ENCODE measurements around the gene EXOC4.
"Not testable (repeated sequence)": the region's sequence is repeated elsewhere in the genome, so short reads cannot be mapped to it uniquely, and the experiment has no call there.

DNA sequence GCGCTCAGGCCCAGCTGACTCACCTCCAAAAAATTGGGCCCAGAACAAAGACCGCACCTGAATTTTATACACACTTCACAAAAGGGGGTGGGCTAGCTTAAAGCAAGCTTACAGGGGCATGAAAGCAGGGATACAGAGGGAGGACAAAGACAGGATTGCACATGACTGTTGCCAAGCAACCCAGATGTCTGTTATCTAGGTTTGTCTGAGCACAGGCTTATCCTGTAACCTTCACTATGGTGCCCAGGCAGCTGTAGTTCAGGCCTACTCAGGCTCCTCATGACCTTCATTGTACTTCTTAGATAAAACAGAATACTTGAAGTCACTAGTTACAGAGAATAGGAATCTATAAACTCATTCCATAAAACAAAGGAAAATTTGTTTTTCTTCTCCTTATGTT lies 824.7 kb downstream of the EXOC4 start:
- TF ChIP-seq CTCF (IDR thresholded peaks at IDR 0.05); POLR2A (IDR thresholded peaks at IDR 0.05); POLR2AphosphoS5 (IDR thresholded peaks at IDR 0.05; ENCODE audit: insufficient read depth in 1 of 2, low read depth in 1 of 2): not testable (repeated sequence)

Measured in vagina (tissue), 2 donors.